ENCODE measurements around the gene SASS6.

- TF ChIP-seq, protein P1, sequence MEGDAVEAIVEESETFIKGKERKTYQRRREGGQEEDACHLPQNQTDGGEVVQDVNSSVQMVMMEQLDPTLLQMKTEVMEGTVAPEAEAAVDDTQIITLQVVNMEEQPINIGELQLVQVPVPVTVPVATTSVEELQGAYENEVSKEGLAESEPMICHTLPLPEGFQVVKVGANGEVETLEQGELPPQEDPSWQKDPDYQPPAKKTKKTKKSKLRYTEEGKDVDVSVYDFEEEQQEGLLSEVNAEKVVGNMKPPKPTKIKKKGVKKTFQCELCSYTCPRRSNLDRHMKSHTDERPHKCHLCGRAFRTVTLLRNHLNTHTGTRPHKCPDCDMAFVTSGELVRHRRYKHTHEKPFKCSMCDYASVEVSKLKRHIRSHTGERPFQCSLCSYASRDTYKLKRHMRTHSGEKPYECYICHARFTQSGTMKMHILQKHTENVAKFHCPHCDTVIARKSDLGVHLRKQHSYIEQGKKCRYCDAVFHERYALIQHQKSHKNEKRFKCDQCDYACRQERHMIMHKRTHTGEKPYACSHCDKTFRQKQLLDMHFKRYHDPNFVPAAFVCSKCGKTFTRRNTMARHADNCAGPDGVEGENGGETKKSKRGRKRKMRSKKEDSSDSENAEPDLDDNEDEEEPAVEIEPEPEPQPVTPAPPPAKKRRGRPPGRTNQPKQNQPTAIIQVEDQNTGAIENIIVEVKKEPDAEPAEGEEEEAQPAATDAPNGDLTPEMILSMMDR (IDR thresholded peaks at IDR 0.05): no peak
- TF ChIP-seq POLR2A (IDR thresholded peaks at IDR 0.05): no peak
These were observed 67.4 kb downstream of the SASS6 start for GRCh38 chr1:100065183-100065968.

Data from right lobe of liver (tissue), 4 donors.